Mucosa of descending colon (tissue), 3 donors: ENCODE results near the gene AMBRA1. TPM values are rescaled to one million over a fixed set of nuclear protein-coding genes. Genes with fewer than 3 reads are reported as not detected.

Experiments used
- ATAC-seq: fragments of 200-7000 bp; cut with Tn5 transposase; one replicate; pipeline ENCODE4 v1.9.1; 2020; ENCODE audit warnings: mild to moderate bottlenecking, moderate library complexity
- DNase-seq, 3 donors: peaks; one replicate each; pipeline ENCODE4 v3.0.0-alpha.2; 2020
- H3K36me3 ChIP-seq: fragments of 200-600 bp; one replicate; pipeline ENCODE4 v1.8.0; 2021; ENCODE audit warnings: low read depth, mild to moderate bottlenecking
- H3K4me1 ChIP-seq: fragments of 200-600 bp; one replicate; pipeline ENCODE4 v1.8.0; 2021; ENCODE audit warnings: low read depth, mild to moderate bottlenecking
- H3K4me3 ChIP-seq: fragments of 200-600 bp; one replicate; pipeline ENCODE4 v1.8.0; 2021; ENCODE audit warnings: mild to moderate bottlenecking
- H3K9me3 ChIP-seq: fragments of 200-600 bp; one replicate; pipeline ENCODE4 v1.8.0; 2021; ENCODE audit warnings: mild to moderate bottlenecking
- CTCF ChIP-seq: fragments of 200-600 bp; IDR thresholded peaks from one replicate; pipeline ENCODE4 v1.8.0; 2022; ENCODE audit warnings: antibody characterized with exemption, mild to moderate bottlenecking
- intact Hi-C, 2 donors: fragments of 100-400 bp; cut with DNase I in 1 of 2; cut with micrococcal nuclease in 1 of 2; formaldehyde crosslinking; loops; one replicate each; pipeline versions ENCODE4 v1.11.0 to v1.11.1; 2022; cut with DNase I, micrococcal nuclease
- total RNA-seq, 3 donors: library from RNA; stranded (reverse); fragmentation: NEBNext Ultra II Directional in 2 of 3; extraction: Animal tissue kit (Norgen Biotek cat#: 25700) in 2 of 3; gene quantifications; one replicate each; pipeline versions ENCODE4 v1.2.1 to v1.2.4, GENCODE V29; 2021 to 2023
- donor health status: DM: no; HTN: no; CAD: no; lungs with moderate emphysema.
- donor health status: DM: no; HTN: no; CAD: no.
- donor health status: DM: no; HTN: yes; CAD: no.

Gene AMBRA1
- total RNA-seq, 3 donors from 2014 or later, result 42.0 to 46.7 (median 45.2) TPM

- ATAC-seq, result peak; percentile 42
- Histone ChIP-seq H3K36me3 (no peaks in the 10 kb centered on the region), H3K4me1 (no peaks in the 10 kb centered on the region), H3K4me3 (no peak overlapping the region), H3K9me3 (no peaks in the 10 kb centered on the region)
- DNase-seq, result peak in 1 of 3 donors; percentile 33
- intact Hi-C loops, result no loop called here
- TF ChIP-seq CTCF, result no peak
Observed at GRCh38 chr11:46422588-46422987, 171.2 kb downstream of the AMBRA1 start.

DNA sequence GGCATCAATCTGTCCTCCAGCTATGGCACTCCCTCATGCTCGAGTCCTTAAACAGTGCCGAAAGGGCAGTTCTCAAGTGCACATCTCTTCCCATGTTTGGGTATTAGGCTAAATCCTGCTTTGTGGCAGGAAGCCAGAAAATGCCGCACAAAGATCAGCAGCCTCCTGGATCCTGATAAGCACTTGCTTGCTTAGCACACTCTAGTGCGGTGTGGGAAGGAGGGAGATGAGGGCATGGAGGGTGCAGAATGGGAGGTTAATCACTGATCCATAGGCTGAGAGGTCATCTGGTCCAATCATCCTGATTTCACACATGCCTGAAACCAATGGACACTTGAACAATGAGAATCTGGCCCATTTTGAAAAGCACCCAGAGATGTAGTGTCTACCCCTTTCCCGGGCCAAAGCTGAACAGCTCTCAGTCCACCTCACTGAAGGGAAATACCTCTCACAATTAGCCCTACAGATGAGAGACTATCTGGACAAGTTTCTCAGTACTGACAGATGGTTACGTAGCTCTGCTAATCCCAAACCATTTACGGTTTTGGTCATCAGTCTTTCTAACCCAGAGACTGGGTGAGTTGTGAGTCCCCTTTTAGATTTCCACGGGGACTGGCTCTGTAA, 172.5 kb downstream of the AMBRA1 start:
- Histone ChIP-seq H3K4me3 (no peak overlapping the region), H3K9me3 (no peaks in the 10 kb centered on the region), H3K4me1 (no peaks in the 10 kb centered on the region), H3K36me3 (no peaks in the 10 kb centered on the region)
- TF ChIP-seq CTCF, result no peak
- no peak for ATAC-seq
- no peak for DNase-seq
- intact Hi-C loops, result no loop called here

GRCh38 chr11:46420513-46420912, 173.3 kb downstream of the AMBRA1 start:
- Histone ChIP-seq H3K36me3 (no peaks in the 10 kb centered on the region), H3K9me3 (no peaks in the 10 kb centered on the region), H3K4me3 (no peak overlapping the region), H3K4me1 (no peaks in the 10 kb centered on the region)
- intact Hi-C loops, result no loop called here
- TF ChIP-seq CTCF, result no peak
- DNase-seq (no peak), ATAC-seq (no peak)

- Histone ChIP-seq H3K36me3 (peaks cover 6% of the 10 kb centered on the region), H3K9me3 (no peaks in the 10 kb centered on the region), H3K4me3 (no peak overlapping the region), H3K4me1 (no peaks in the 10 kb centered on the region)
- no peak for TF ChIP-seq CTCF
- ATAC-seq (no peak), DNase-seq (no peak)
- intact Hi-C loops, result no loop called here
Observed at GRCh38 chr11:46418751-46419150, 175.1 kb downstream of the AMBRA1 start.

GRCh38 chr11:46417711-46418110, 176.1 kb downstream of the AMBRA1 start:
- H3K9me3 ChIP-seq, result no peaks in the 10 kb centered on the region
- ATAC-seq, result no peak
- no peak overlapping the region for H3K4me3 ChIP-seq
- peaks cover 6% of the 10 kb centered on the region for H3K36me3 ChIP-seq
- intact Hi-C loops, result no loop called here
- TF ChIP-seq CTCF, result no peak
- no peak for DNase-seq
- no peaks in the 10 kb centered on the region for H3K4me1 ChIP-seq

DNA sequence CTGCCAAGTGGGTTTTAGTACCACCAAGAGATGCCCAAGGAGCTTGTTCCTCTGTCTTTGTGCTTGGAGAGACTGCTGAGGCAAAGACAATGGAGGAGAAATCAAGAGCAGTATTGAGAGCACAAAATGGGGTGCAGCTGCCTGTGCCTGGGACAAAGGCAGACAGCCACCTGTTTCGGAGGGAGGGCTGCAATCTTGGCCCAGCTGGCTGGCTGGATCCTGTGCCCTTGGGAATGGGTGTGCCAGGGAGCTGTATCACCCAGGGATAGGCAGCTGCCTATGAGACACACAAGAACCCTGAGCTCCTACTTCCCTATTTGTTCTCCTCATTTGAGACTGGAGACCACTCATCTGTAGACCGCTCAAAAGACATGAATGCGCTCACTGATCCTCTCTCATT, 178.9 kb downstream of the AMBRA1 start:
- H3K9me3 ChIP-seq, result no peaks in the 10 kb centered on the region
- H3K4me3 ChIP-seq, result no peak overlapping the region
- DNase-seq, result no peak
- TF ChIP-seq CTCF, result no peak
- intact Hi-C loops, result no loop called here
- H3K36me3 ChIP-seq, result peaks cover 6% of the 10 kb centered on the region
- H3K4me1 ChIP-seq, result no peaks in the 10 kb centered on the region
- ATAC-seq, result peak; percentile 57
